Choroid plexus epithelial cell (primary cell): Measurements from ENCODE around the gene BCAN.
"Not testable (repeated sequence)": the region's sequence is repeated elsewhere in the genome, so short reads cannot be mapped to it uniquely, and the experiment has no call there.

ENCODE experiments used
- DNase-seq: peaks from one replicate; pipeline ENCODE4 v3.0.0-alpha.2; 2010; ENCODE audit warnings: low read depth
- H3K4me3 ChIP-seq: 2 replicates; pipeline ENCODE4 v1.5.1; 2011; ENCODE audit warnings: low read depth, mild to moderate bottlenecking, control low read depth, low read length, moderate library complexity
- TF ChIP-seq, protein P1 (sequence below): conservative IDR thresholded peaks from 2 replicates; pipeline ENCODE4 v1.5.1; 2011; ENCODE audit warnings: low read depth, mild to moderate bottlenecking, control low read depth, inconsistent platforms, low read length, moderate library complexity

The BCAN gene

DNA sequence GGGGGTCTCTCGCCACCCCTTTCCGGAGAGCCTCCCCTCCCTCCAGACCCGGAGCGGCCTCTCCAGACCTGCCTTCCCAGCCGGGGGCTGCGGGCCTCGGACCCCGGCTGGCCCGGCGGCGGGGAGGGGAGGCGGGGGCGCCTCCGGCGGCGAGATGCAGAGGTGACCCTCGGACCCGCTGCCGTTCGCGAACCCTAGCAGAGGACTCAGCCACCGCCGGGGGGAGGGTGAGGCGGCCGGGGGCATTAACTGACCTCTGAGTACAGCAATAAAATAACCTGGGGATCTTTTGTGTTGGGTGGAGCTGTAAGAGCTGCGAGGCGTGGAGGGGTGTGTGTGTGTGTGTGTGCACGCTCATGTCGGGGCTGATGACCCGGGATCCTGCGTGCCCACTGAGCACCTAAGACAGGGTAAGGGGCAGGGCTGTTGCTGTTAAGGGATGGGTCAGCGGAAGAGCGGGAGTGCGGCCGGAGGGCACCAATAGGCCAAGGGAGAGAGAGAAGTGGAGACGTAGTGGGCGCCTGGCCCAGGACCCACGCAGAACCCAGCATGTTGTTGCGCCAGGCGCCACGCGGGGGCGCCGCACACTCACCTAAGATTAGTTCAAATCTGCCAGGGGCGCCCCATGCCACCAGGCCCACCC lies 16.4 kb upstream of the BCAN start:
- peak; percentile 56 for DNase-seq
- TF ChIP-seq, protein P1, sequence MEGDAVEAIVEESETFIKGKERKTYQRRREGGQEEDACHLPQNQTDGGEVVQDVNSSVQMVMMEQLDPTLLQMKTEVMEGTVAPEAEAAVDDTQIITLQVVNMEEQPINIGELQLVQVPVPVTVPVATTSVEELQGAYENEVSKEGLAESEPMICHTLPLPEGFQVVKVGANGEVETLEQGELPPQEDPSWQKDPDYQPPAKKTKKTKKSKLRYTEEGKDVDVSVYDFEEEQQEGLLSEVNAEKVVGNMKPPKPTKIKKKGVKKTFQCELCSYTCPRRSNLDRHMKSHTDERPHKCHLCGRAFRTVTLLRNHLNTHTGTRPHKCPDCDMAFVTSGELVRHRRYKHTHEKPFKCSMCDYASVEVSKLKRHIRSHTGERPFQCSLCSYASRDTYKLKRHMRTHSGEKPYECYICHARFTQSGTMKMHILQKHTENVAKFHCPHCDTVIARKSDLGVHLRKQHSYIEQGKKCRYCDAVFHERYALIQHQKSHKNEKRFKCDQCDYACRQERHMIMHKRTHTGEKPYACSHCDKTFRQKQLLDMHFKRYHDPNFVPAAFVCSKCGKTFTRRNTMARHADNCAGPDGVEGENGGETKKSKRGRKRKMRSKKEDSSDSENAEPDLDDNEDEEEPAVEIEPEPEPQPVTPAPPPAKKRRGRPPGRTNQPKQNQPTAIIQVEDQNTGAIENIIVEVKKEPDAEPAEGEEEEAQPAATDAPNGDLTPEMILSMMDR, result peak; percentile 79
- no peak overlapping the region for H3K4me3 ChIP-seq

DNA sequence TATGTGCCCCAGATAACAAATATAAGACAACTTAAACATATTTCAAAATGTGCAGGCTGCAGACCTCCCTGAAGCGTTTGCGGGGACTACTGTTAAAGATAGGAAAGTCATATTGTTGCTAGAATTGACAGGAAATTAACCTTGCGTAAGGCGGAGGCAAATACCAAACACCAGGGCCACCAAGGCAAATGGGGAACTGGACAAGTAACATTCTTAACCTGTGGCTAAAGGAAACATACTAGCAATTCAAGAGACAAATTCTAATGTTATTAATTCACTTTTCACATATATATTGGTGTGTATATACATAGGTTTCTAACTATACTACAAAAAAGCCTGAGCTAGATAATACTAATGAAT lies 15.9 kb upstream of the BCAN start:
- no peak overlapping the region for H3K4me3 ChIP-seq
- TF ChIP-seq, protein P1, result no peak
- no peak for DNase-seq

DNA sequence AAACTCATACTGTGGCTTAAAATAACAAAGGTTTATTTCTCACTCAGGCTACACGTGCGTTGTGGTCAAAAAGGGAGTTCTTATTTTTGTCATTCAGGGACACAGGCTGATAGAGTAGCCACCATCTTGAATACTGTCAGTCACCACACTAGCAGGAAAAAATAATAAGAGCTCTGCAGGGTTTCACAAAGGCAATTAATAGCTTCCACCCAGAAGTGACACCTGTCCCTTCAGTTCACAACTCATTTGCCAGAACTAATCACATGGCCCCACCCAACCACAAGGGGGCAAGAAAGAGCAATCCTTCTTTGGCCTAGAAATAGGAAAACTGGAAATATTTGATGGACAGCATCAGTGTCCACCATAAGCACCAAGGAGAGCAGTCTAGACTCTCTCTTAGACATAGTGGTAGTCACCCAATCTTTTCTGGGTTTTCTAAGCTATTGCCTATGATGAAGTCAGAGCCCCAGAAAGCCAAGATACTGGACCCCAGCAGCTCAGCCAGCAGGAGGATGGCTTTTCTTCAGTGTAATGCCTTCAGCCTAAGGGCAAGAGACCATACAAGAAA lies 14.5 kb upstream of the BCAN start:
- TF ChIP-seq, protein P1, result peak; percentile 74
- no peak overlapping the region for H3K4me3 ChIP-seq
- peak; percentile 70 for DNase-seq

DNA sequence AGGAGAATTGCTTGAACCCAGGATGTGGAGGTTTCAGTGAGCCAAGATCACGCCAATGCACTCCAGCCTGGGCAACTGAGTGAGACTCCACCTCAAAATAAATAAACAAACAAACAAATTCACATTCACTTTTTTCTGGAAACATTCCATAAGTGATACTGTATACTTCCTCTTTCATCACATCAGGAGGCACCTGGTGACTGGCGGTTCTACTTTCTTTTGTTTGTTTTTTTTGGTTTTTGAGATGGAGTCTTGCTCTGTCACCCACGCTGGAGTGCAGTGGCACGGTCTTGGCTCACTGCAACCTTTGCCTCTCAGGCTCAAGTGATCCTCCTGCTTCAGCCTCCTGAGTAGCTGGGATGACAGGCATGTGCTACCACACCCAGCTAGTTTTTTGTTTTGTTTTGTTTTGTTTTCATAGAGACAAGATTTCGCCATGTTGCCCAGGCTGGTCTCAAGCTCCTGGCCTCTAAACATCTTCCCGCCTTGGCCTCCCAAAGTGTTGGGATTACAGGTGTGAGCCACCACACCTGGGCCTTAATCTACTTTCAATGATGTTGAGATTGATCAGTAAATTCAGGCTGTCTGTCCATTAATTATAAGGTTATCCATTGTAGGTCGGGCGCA lies 12.0 kb upstream of the BCAN start:
- TF ChIP-seq, protein P1, result no peak
- no peak overlapping the region for H3K4me3 ChIP-seq
- DNase-seq, result no peak

DNA sequence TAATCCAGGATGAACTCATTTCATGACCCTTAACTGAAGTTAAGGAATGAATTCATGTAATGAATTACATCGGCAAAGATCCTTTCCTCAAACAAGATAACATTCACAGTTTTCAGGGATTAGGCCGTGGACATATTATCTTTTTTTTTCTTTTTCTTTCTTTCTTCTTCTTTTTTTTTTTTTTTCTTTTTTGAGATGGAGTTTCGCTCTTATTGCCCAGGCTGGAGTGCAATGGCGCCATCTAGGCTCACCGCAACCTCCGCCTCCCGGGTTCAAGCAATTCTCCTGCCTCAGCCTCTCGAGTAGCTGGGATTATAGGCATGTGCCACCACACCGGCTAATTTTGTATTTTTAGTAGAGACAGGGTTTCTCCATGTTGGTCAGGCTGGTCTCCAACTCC lies 10.8 kb upstream of the BCAN start:
- not testable (repeated sequence) for DNase-seq, H3K4me3 ChIP-seq

DNA sequence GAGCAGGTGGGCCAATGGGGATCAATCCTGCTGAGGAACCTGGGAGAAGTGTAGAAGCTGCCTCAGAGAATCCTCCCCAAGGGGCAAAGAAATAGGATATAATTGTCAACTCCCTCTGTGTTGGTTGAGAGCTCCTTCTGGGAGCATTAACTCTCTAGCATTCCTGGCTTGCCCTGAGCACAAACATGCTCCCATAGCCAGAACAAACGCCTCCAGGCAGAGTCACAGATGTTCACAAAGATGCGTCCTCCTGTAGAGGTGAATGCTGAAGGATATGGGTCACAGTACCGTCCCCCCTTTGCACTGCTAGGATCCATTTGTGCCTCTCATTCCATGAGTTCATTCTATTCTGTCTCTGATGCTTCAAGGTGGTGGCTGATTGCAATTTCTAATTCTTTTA lies 9.6 kb upstream of the BCAN start:
- H3K4me3 ChIP-seq, result no peak overlapping the region
- TF ChIP-seq, protein P1, result no peak
- no peak for DNase-seq

DNA sequence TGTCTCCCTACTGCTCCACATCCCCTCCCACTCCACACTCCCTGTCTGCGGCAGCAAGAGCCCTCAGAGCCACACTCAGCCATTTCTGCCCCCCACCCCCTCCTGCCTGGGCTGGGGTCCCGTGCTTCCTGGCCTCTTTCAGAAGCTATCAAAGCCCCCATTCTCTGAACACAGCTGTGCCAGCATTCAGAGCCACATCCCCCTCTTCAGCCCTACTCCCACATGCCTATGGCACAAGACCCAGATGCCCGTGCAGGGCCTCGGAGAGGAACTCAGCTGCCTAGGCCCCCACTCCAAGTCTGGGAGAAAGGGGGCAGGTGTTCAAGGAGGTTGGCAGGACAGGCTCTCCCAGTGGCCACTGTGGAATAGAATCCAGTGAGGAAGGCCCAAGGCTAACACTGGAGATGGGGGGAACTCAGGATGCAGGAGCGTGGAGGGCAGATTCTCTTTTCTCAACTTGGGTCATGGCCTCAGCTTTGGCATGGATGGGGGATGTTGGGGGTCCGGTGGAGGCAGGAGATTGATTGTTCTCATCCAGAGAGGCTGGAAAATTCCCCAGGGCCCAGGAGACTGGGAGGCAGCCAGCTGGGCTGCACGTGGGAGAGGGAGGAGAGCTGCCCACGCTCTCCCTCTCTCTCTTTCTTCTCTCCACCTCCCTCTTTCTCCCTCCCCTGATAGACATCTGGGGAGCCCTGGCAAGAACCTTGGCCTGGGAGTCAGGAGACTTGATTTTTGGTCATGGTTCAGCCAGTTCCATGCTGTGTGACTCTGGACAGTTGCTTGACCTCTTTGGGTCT lies 3.5 kb upstream of the BCAN start:
- TF ChIP-seq, protein P1, result no peak

More for the DNA sequence above, 3.5 kb upstream of the BCAN start:
- DNase-seq, result no peak
- no peak overlapping the region for H3K4me3 ChIP-seq
